Heart right ventricle (tissue), 16 donors: Measurements from ENCODE around the gene SBK1. TPM values are rescaled to one million over a fixed set of nuclear protein-coding genes. Genes with fewer than 3 reads are reported as not detected.

Source experiments
- ATAC-seq, 8 donors: fragments of 200-7000 bp; cut with Tn5 transposase; one replicate each; pipeline ENCODE4 v1.9.1; 2020; ENCODE audit warnings: mild to moderate bottlenecking in 8 of 8, moderate library complexity in 8 of 8, moderate number of reproducible peaks in 1 of 8
- DNase-seq, 2 donors: peaks; one replicate each; pipeline ENCODE4 v3.0.0-alpha.2; 2020
- H3K27ac ChIP-seq, 10 donors: fragments of 200-600 bp; sonication (generic) in 2 of 10; one replicate each; pipeline versions ENCODE4 v1.5.0 to v1.8.0; 2020 to 2022; ENCODE audit warnings: mild to moderate bottlenecking in 3 of 10
- H3K27me3 ChIP-seq, 7 donors: fragments of 200-600 bp; one replicate each; pipeline ENCODE4 v1.8.0; 2021 to 2022; ENCODE audit warnings: mild to moderate bottlenecking in 2 of 7
- H3K36me3 ChIP-seq, 9 donors: fragments of 200-600 bp; sonication (generic) in 1 of 9; one replicate each; pipeline versions ENCODE4 v1.5.0 to v1.8.0; 2020 to 2022; ENCODE audit warnings: mild to moderate bottlenecking in 2 of 9
- H3K4me1 ChIP-seq, 9 donors: fragments of 200-600 bp; sonication (generic) in 1 of 9; one replicate each; pipeline versions ENCODE4 v1.5.0 to v1.8.0; 2020 to 2022; ENCODE audit warnings: mild to moderate bottlenecking in 4 of 9
- H3K4me3 ChIP-seq, 10 donors: fragments of 200-600 bp; sonication (generic) in 2 of 10; one replicate each; pipeline versions ENCODE4 v1.5.0 to v1.8.0; 2020 to 2022; ENCODE audit warnings: mild to moderate bottlenecking in 7 of 10, moderate library complexity in 2 of 10
- H3K9me3 ChIP-seq, 11 donors: fragments of 200-600 bp in 10 of 11; sonication (generic) in 2 of 11; one replicate each; pipeline versions ENCODE4 v1.5.0 to v1.8.0; 2013 to 2022; ENCODE audit warnings: mild to moderate bottlenecking in 2 of 11, control low read depth in 1 of 11, moderate library complexity in 1 of 11
- CTCF ChIP-seq, 9 donors: fragments of 200-600 bp; sonication (generic) in 2 of 9; IDR thresholded peaks; one replicate each; pipeline versions ENCODE4 v1.5.0 to v1.8.0; 2021 to 2022; ENCODE audit warnings: antibody characterized with exemption in 9 of 9, mild to moderate bottlenecking in 5 of 9, moderate library complexity in 1 of 9
- WGBS, 2 donors: extraction: QIAGEN DNeasy Blood & Tissue Kit; methylation state at CpG; one replicate each; pipeline ENCODE4 v1.1.7; 2013; ENCODE audit warnings: inconsistent platforms in 1 of 2; 5-methylcytosine and 5-hydroxymethylcytosine counted together
- intact Hi-C, 10 donors: fragments of 100-400 bp; cut with DNase I; formaldehyde crosslinking; loops; one replicate each; pipeline versions ENCODE4 v1.11.1 to v1.14.2; 2022
- polyA plus RNA-seq, 2 donors: library from polyadenylated mRNA; stranded (reverse); fragments of 200-250 nt; gene quantifications; one replicate each; pipeline ENCODE4 v1.2.3, GENCODE V29; 2013
- total RNA-seq, 10 donors: library from RNA; stranded (reverse); fragmentation: NEBNext Ultra II Directional in 3 of 10; extraction: Animal tissue kit (Norgen Biotek cat#: 25700) in 3 of 10; gene quantifications; one replicate each; pipeline versions ENCODE4 v1.2.1 to v1.2.4, GENCODE V29; 2021 to 2023
- donor health status: Arrhythmogenic right ventricular cardiomyopathy.
- donor health status: ischemic (EF 13 %, LVEDD 7.1; RV severe dilation, severe dysfunction).
- donor health status: healthy with polysubstance abuse.
- donor health status: DM: no; HTN: yes; CAD: no.
- donor health status: DM: no; HTN: no; CAD: no.
- donor health status: ischemic (EF 25% LVEDD 6.9; RV normal size, moderate dysfunction).
- donor health status: ischemic (EF 25% LVEDD 5.7; RV mildly dilated, moderate dysfunction).
- donor health status: healthy.
- donor health status: DM: yes; HTN: yes; CAD: no.
- donor health status: Ischemic cardiomyopathy.
- donor health status: ischemic (EF 35%, LVEDD 5.7; RV mildly dilated, moderate dysfunction).
- donor health status: nonischemic (EF 11% LVEDD 7.7; RV severe dilation, severe dysfunction).
- donor health status: DM: yes; HTN: yes; CAD: no.
- donor health status: PGD.
- donor health status: ischemic (EF 29% LVEDD 5.4; RV normal size, mild dysfunction).
- donor health status: nonischemic (EF 23%, LVEDD 6.1; RV moderate dilation, normal function).

The SBK1 gene
- total and polyA plus RNA-seq, 12 donors, result 0.38 to 7.0 (median 2.8) TPM

- no peaks in the 10 kb centered on the region for H3K9me3 ChIP-seq
- WGBS, 2 donors, result 71 to 76% methylated on average over 9 of the region's 9 CpGs
- no peak for ATAC-seq
- intact Hi-C loops, result no loop called here
- H3K36me3 ChIP-seq, result peaks cover 0 to 4% (median 0%) of the 10 kb centered on the region in 9 donors
- H3K4me1 ChIP-seq, result peaks cover 0 to 5% (median 0%) of the 10 kb centered on the region in 9 donors
- H3K4me3 ChIP-seq, result no peak overlapping the region
- no peak for DNase-seq
- no peak for TF ChIP-seq CTCF (IDR thresholded peaks at IDR 0.05)
- H3K27ac ChIP-seq, result no peak overlapping the region
- H3K27me3 ChIP-seq, result no peaks in the 10 kb centered on the region
These were observed 6.7 kb upstream of the SBK1 start for GRCh38 chr16:28285649-28286048.

- intact Hi-C loops, result no loop called here
- DNase-seq (no peak), ATAC-seq (no peak)
- H3K36me3 ChIP-seq, result peaks cover 0 to 4% (median 0%) of the 10 kb centered on the region in 9 donors
- peaks cover 0 to 7% (median 2%) of the 10 kb centered on the region in 7 donors for H3K27me3 ChIP-seq
- H3K27ac ChIP-seq, result no peak overlapping the region
- H3K4me1 ChIP-seq, result peaks cover 0 to 12% (median 6%) of the 10 kb centered on the region in 9 donors
- 55 to 72% methylated on average over 7 of the region's 7 CpGs for WGBS, 2 donors
- no peak for TF ChIP-seq CTCF (IDR thresholded peaks at IDR 0.05)
- no peak overlapping the region for H3K4me3 ChIP-seq
- H3K9me3 ChIP-seq, result no peaks in the 10 kb centered on the region
These were observed 4.2 kb upstream of the SBK1 start for GRCh38 chr16:28288114-28288513.

GRCh38 chr16:28289048-28289447 lies 3.3 kb upstream of the SBK1 start:
- H3K4me3 ChIP-seq, result no peak overlapping the region
- peaks cover 0 to 18% (median 9%) of the 10 kb centered on the region in 9 donors for H3K4me1 ChIP-seq
- 55 to 66% methylated on average over 3 of the region's 3 CpGs for WGBS, 2 donors
- DNase-seq (no peak), ATAC-seq (no peak)
- H3K27me3 ChIP-seq, result peaks cover 0 to 16% (median 11%) of the 10 kb centered on the region in 7 donors
- H3K27ac ChIP-seq, result no peak overlapping the region
- TF ChIP-seq CTCF (IDR thresholded peaks at IDR 0.05), result no peak
- intact Hi-C loops, result no loop called here
- no peaks in the 10 kb centered on the region for H3K9me3 ChIP-seq
- H3K36me3 ChIP-seq, result peaks cover 0 to 4% (median 0%) of the 10 kb centered on the region in 9 donors

GRCh38 chr16:28289939-28290858 lies 2.1 kb upstream of the SBK1 start:
- Histone ChIP-seq H3K27ac (no peak overlapping the region), H3K27me3 (peaks cover 0 to 23% (median 14%) of the 10 kb centered on the region in 7 donors), H3K4me3 (no peak overlapping the region), H3K36me3 (peaks cover 0 to 4% (median 0%) of the 10 kb centered on the region in 9 donors), H3K4me1 (peaks cover 0 to 18% (median 9%) of the 10 kb centered on the region in 9 donors), H3K9me3 (no peaks in the 10 kb centered on the region)
- no peak for DNase-seq
- WGBS, 2 donors, result 89% methylated on average over 10 of the region's 10 CpGs
- no peak for TF ChIP-seq CTCF (IDR thresholded peaks at IDR 0.05)
- no peak for ATAC-seq
- intact Hi-C loops, result no loop called here
